Memory B cell (primary cell): ENCODE data around the gene PTCHD1.

ENCODE experiments used
- ATAC-seq: fragments of 150-1000 bp; cut with Tn5 transposase; 2 replicates; pipeline ENCODE4 v1.10.0; 2021; ENCODE audit warnings: low read depth, mild to moderate bottlenecking, moderate library complexity
- DNase-seq, 2 donors: peaks; one replicate each; pipeline ENCODE4 v3.0.0; 2022; ENCODE audit warnings: low spot score in 2 of 2
- H3K27ac Mint-ChIP-seq: one replicate; pipeline ENCODE4 v1.8.0; 2022; ENCODE audit warnings: mild to moderate bottlenecking, moderate library complexity, mixed read lengths
- H3K27me3 Mint-ChIP-seq: one replicate; pipeline ENCODE4 v1.8.0; 2022; ENCODE audit warnings: mixed read lengths
- H3K36me3 Mint-ChIP-seq: one replicate; pipeline ENCODE4 v1.8.0; 2022; ENCODE audit warnings: mild to moderate bottlenecking, mixed read lengths
- H3K4me1 Mint-ChIP-seq: one replicate; pipeline ENCODE4 v1.8.0; 2022; ENCODE audit warnings: mixed read lengths
- H3K4me3 Mint-ChIP-seq: one replicate; pipeline ENCODE4 v1.8.0; 2022; ENCODE audit warnings: mild to moderate bottlenecking, moderate library complexity, mixed read lengths
- H3K9me3 Mint-ChIP-seq: one replicate; pipeline ENCODE4 v1.8.0; 2022; ENCODE audit warnings: mixed read lengths

Gene PTCHD1

GRCh38 chrX:23332888-23333821, 1.5 kb upstream of the PTCHD1 start:
- Mint-ChIP-seq H3K27ac (no peak overlapping the region), H3K4me1 (peaks cover 10% of the 10 kb centered on the region), H3K9me3 (no peaks in the 10 kb centered on the region), H3K36me3 (no peaks in the 10 kb centered on the region), H3K27me3 (peaks cover 16% of the 10 kb centered on the region), H3K4me3 (peak overlapping the region; percentile 53)
- DNase-seq (no peak), ATAC-seq (peak; percentile 41)

- no peaks in the 10 kb centered on the region for H3K36me3 Mint-ChIP-seq
- peaks cover 10% of the 10 kb centered on the region for H3K4me1 Mint-ChIP-seq
- no peaks in the 10 kb centered on the region for H3K9me3 Mint-ChIP-seq
- ATAC-seq (no peak), DNase-seq (no peak)
- H3K27me3 Mint-ChIP-seq: peaks cover 16% of the 10 kb centered on the region
- no peak overlapping the region for H3K27ac Mint-ChIP-seq
- H3K4me3 Mint-ChIP-seq: peak overlapping the region; percentile 29
These were observed 668 bp upstream of the PTCHD1 start for GRCh38 chrX:23333842-23334520.

- Mint-ChIP-seq H3K9me3 (no peaks in the 10 kb centered on the region), H3K27me3 (peaks cover 16% of the 10 kb centered on the region), H3K4me3 (no peak overlapping the region), H3K27ac (no peak overlapping the region), H3K36me3 (no peaks in the 10 kb centered on the region), H3K4me1 (peaks cover 10% of the 10 kb centered on the region)
- no peak for ATAC-seq
- DNase-seq: no peak
These were observed 165 bp upstream of the PTCHD1 start for GRCh38 chrX:23334521-23334847.

GRCh38 chrX:23338334-23338733, 3.7 kb downstream of the PTCHD1 start:
- ATAC-seq: no peak
- Mint-ChIP-seq H3K4me3 (no peak overlapping the region), H3K4me1 (peaks cover 5% of the 10 kb centered on the region), H3K9me3 (no peaks in the 10 kb centered on the region), H3K27me3 (peaks cover 3% of the 10 kb centered on the region), H3K36me3 (no peaks in the 10 kb centered on the region), H3K27ac (no peak overlapping the region)
- no peak for DNase-seq

- H3K4me3 Mint-ChIP-seq: no peak overlapping the region
- no peaks in the 10 kb centered on the region for H3K4me1 Mint-ChIP-seq
- no peak overlapping the region for H3K27ac Mint-ChIP-seq
- DNase-seq: no peak
- H3K27me3 Mint-ChIP-seq: peaks cover 4% of the 10 kb centered on the region
- no peaks in the 10 kb centered on the region for H3K36me3 Mint-ChIP-seq
- no peaks in the 10 kb centered on the region for H3K9me3 Mint-ChIP-seq
- no peak for ATAC-seq
These were observed 6.8 kb downstream of the PTCHD1 start for GRCh38 chrX:23341452-23341851.

- ATAC-seq (no peak), DNase-seq (no peak)
- Mint-ChIP-seq H3K4me1 (no peaks in the 10 kb centered on the region), H3K36me3 (no peaks in the 10 kb centered on the region), H3K9me3 (peaks cover 2% of the 10 kb centered on the region), H3K27ac (no peak overlapping the region), H3K4me3 (no peak overlapping the region), H3K27me3 (peaks cover 5% of the 10 kb centered on the region)
These were observed 9.7 kb downstream of the PTCHD1 start for GRCh38 chrX:23344238-23344903.

- H3K4me1 Mint-ChIP-seq: no peaks in the 10 kb centered on the region
- no peak for DNase-seq
- no peak for ATAC-seq
- no peak overlapping the region for H3K4me3 Mint-ChIP-seq
- peaks cover 2% of the 10 kb centered on the region for H3K9me3 Mint-ChIP-seq
- H3K27me3 Mint-ChIP-seq: peaks cover 5% of the 10 kb centered on the region
- H3K27ac Mint-ChIP-seq: no peak overlapping the region
- peaks cover 1% of the 10 kb centered on the region for H3K36me3 Mint-ChIP-seq
These were observed 10.2 kb downstream of the PTCHD1 start for GRCh38 chrX:23344904-23345271.

- H3K9me3 Mint-ChIP-seq: peaks cover 2% of the 10 kb centered on the region
- H3K4me3 Mint-ChIP-seq: no peak overlapping the region
- no peak for ATAC-seq
These were observed 21.5 kb downstream of the PTCHD1 start for GRCh38 chrX:23356189-23356588.

GRCh38 chrX:23364416-23364815, 29.8 kb downstream of the PTCHD1 start:
- Mint-ChIP-seq H3K9me3 (peaks cover 1% of the 10 kb centered on the region), H3K27ac (no peak overlapping the region), H3K36me3 (no peaks in the 10 kb centered on the region), H3K4me3 (no peak overlapping the region), H3K27me3 (peaks cover 3% of the 10 kb centered on the region), H3K4me1 (no peaks in the 10 kb centered on the region)
- ATAC-seq: no peak
- no peak for DNase-seq

More at GRCh38 chrX:23356189-23356588, 21.5 kb downstream of the PTCHD1 start:
- Mint-ChIP-seq H3K27ac (no peak overlapping the region), H3K4me1 (no peaks in the 10 kb centered on the region), H3K27me3 (no peaks in the 10 kb centered on the region), H3K36me3 (no peaks in the 10 kb centered on the region)
- DNase-seq: no peak

- Mint-ChIP-seq H3K36me3 (no peaks in the 10 kb centered on the region), H3K4me3 (no peak overlapping the region), H3K27ac (no peak overlapping the region), H3K4me1 (no peaks in the 10 kb centered on the region), H3K27me3 (peaks cover 3% of the 10 kb centered on the region), H3K9me3 (peaks cover 1% of the 10 kb centered on the region)
- no peak for ATAC-seq
- no peak for DNase-seq
These were observed 30.9 kb downstream of the PTCHD1 start for GRCh38 chrX:23365541-23365940.

GRCh38 chrX:23366914-23367313, 32.3 kb downstream of the PTCHD1 start:
- Mint-ChIP-seq H3K36me3 (no peaks in the 10 kb centered on the region), H3K27me3 (peaks cover 3% of the 10 kb centered on the region), H3K4me1 (no peaks in the 10 kb centered on the region), H3K4me3 (no peak overlapping the region), H3K27ac (no peak overlapping the region), H3K9me3 (peaks cover 1% of the 10 kb centered on the region)
- ATAC-seq (no peak), DNase-seq (no peak)

- Mint-ChIP-seq H3K4me1 (no peaks in the 10 kb centered on the region), H3K9me3 (no peaks in the 10 kb centered on the region), H3K4me3 (no peak overlapping the region), H3K36me3 (no peaks in the 10 kb centered on the region), H3K27me3 (peaks cover 2% of the 10 kb centered on the region), H3K27ac (no peak overlapping the region)
- DNase-seq (no peak), ATAC-seq (no peak)
These were observed 34.4 kb downstream of the PTCHD1 start for GRCh38 chrX:23369027-23369426.

- H3K27me3 Mint-ChIP-seq: no peaks in the 10 kb centered on the region
- no peaks in the 10 kb centered on the region for H3K4me1 Mint-ChIP-seq
- DNase-seq: no peak
- H3K4me3 Mint-ChIP-seq: no peak overlapping the region
- H3K36me3 Mint-ChIP-seq: no peaks in the 10 kb centered on the region
- ATAC-seq: no peak
- H3K27ac Mint-ChIP-seq: no peak overlapping the region
- no peaks in the 10 kb centered on the region for H3K9me3 Mint-ChIP-seq
These were observed 37.7 kb downstream of the PTCHD1 start for GRCh38 chrX:23372220-23372902.
